RPMI8226 (cell line): Measurements from ENCODE around the gene KRT26.
"Not testable (repeated sequence)": the region's sequence is repeated elsewhere in the genome, so short reads cannot be mapped to it uniquely, and the experiment has no call there.

Experiments used
- DNase-seq: peaks from one replicate; pipeline ENCODE4 v3.0.0-alpha.2; 2015

The KRT26 gene

DNA sequence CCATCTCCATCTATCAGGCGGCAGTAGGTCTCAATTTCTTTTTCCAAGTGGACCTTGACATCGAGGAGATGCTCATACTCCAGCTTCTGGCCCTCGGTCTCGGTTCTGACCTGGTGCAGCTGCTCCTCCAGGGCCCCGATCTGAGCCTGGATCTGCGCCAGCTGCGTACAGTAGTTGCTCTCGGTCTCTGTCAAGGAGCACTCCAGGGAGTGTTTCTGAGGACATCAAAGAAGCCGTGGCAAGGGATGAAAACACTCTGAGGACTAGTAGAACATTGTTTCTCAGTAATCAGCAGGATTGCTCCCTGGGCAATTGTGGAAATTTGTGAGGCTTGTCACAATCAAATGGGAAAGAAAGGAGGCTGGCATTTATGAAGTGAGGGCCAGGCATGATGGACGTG is 21.8 kb upstream of the KRT26 start:
- no peak for DNase-seq

DNA sequence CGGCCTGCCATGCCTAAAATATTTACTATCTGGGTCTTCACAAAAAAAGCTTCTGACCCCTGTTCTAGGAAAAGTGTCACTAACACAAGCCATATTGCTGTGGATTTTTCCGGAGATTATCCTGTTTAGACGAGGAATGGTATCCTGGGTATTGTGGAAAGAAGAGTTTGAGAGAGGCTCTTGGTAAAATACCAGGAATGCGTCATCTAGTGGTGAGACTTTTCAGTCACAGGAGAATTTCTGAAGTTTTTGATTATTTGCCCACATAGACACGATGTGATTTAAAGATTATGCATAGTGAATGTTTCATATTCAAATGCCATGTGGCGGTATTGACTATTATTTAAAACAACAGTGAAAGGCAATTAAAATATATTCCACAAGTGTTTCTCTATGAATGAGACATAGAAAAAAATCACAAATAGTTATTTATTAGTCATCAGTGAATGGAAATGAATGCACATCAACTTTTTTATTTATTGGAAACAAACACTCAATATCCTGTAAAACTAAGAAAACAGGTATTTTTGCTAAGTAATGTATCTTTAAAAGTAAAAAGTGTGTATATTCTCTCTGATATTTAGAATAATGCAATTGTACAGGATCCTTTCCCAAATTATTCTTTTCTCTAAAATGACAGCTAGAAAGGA is 19.9 kb upstream of the KRT26 start:
- DNase-seq, result no peak

DNA sequence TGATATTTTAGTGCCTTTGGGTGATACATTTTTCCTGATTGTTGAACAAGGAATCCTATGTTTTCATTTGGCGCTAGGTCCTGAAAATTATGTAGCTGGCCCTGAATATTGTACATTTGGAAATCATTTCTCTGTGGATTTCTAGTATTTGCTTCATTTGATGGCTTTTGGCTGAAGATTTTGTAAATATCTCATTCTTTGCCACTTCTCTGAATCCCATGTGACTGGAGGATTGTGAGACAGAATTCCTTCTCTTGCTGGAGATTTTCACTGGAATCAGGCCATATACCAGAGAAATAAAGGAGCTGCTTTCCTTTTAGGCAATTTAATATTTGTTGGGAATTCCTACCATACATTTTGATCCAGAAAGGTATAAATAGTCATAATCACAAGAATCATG is 19.1 kb upstream of the KRT26 start:
- DNase-seq, result no peak

DNA sequence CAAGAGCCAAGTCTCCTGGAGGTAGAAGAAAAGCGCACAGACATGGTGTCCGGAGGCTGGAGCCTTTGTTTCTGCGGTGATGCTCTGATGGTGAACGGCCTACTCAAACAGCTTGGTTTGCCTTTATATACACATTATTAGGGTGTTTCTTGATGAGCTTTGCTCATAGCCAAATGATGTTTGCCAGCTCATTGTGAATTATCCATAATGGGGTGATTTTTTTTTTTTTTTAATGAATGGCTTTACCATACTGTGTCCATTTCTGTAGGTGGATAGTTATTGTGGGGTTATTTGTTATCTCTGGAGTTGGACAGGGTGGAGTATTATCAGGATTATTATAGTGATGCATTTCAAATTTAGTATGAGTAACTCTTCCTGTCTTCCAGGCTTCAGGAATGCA is 10.4 kb upstream of the KRT26 start, which contains the start of gene KRT27:
Gene KRT27, minus strand, starts transcription at position 101 of the 400 bp plus-strand sequence. Its CDS starts 57 bp downstream, at position 44.
- no peak for DNase-seq

DNA sequence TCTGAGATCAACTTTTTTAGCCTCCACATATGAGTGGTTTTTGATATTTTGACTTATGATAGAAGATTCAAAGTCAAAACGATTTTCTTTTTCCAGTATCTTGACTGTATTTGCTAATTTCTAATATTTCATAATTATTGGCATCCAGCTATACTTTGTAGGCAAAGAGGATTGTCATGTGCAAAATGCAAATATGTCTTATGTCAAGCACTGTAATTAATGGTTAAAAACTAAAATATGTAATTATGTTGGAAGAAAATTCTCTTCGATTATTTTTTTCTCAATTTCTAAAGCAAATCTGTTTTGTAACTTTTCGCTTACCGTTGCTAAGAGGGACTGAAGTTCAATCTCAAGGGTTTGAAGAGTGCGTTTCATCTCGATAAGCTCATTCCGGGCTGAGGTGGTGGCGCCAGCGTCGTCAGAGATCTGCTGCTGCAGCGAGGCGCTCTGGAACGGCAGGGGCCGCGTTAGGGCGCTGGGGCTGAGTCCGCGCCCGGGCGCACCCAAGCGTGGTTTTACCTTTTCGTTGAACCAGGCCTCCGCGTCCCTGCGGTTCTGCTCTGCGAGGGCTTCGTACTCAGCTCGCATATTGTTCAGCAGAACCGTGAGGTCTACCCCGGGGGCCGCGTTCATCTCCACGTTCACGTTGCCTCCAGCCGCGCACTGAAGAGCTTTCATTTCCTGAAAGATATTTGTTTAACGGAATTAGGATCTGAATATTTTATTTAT is 7.3 kb upstream of the KRT26 start:
- DNase-seq, result peak; percentile 8

DNA sequence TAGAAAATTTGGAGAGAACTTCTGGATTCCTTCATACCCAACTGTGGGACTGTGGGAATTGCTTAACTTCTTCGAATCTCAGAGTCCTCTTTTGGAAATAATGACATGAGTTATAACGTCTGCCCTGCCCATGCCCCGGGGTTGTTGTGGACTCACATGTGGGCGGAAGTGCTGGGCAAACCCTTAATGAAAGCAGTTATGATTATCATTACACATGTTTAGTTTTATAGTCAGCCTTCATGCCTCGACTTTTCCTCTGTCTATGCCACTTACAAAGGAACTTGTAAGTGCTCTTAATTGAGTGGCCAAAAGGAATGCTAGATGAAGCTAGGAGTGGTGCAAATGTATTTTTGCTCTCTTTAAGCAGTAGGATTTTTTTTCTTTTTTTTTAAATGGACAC is 6.5 kb upstream of the KRT26 start:
- no peak for DNase-seq

DNA sequence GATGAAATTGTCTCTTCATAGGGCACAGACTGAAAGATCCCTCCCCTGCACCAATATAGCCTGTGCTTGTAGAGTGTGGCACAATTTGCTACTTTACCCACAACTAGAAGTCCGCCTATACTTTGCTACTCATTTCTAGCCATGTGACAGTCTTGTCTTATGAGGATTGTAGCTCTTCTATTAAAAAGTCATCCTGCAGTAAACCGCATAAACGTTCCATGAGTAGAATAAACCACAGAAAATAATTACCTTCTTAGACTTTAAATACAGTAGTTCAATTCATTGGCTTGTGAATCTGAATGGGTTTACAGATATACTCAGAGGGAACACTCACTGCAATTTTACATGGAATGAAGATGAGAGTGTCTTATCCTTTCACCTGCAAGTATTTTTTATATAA is 6.0 kb upstream of the KRT26 start:
- no peak for DNase-seq

DNA sequence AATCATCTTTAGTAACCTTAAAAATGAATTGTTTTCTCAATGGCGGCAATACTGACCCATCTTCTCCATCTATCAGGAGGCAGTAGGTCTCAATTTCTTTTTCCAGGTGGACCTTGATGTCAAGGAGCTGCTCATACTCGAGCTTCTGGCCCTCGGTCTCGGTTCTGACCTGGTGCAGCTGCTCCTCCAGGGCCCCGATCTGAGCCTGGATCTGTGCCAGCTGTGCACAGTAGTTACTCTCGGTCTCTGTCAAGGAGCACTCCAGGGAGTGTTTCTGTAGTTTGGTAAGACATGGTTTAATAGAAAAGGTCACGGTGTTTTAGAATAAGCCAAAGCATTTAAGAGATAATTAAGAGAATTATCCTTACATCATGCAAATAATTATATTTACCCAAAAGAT is 5.5 kb upstream of the KRT26 start:
- no peak for DNase-seq

DNA sequence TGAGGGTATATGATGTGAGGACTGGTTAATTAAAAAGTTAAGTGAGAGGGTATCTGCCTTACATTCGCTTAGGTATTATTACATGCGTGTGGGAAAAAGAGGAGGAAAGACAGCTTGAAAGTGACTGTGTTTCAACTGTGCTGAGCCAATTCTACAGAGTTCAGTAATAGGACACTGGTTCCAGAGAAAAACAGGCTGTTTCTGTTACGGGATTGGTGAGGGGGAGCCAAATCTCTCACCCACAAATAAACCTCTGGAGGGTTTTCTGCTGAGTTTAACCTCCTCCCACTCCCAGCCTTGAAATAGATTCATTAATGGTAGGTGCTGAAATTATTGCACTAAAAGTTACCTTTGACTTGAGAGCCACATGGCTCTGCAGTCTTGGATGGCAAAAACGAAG is 3.9 kb upstream of the KRT26 start:
- DNase-seq, result no peak

DNA sequence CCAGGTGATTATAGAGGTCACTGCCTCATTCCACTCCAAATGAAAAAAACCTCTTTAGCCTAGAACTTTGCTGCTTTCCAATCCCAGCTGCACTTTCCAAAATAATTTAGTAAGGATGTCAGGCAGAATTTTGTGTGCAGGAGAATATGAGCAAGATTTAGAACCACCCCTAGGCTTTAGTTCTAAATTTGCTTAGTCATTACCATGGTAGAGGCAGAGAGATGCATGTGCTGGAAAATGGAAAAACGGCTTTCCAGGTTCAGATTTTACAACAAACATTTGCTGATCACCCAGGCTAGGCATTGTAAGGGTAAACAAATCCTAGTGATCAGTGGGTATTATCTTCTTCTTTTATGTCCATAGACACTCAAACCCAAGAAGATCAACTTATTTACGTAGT is 6.3 kb downstream of the KRT26 start:
- no peak for DNase-seq

DNA sequence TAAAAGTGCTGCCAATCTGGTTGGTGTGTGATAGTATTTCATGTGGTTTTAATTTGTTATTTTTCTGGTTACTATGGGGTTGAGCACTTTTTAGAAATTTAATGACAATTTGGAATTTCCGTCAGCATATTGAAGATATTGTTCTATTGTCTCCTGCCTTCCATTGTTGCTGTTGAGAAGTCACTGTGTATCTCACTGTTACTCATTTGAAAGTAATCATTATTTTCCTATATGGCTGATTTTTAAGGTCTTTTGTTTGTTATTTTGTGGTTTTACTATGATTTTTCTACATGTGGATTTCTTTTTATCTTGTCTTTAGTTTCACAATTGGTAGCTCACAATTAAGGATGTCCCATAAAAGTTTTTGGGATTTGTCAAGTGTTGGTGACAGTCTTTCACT is 8.2 kb downstream of the KRT26 start:
- DNase-seq, result no peak

DNA sequence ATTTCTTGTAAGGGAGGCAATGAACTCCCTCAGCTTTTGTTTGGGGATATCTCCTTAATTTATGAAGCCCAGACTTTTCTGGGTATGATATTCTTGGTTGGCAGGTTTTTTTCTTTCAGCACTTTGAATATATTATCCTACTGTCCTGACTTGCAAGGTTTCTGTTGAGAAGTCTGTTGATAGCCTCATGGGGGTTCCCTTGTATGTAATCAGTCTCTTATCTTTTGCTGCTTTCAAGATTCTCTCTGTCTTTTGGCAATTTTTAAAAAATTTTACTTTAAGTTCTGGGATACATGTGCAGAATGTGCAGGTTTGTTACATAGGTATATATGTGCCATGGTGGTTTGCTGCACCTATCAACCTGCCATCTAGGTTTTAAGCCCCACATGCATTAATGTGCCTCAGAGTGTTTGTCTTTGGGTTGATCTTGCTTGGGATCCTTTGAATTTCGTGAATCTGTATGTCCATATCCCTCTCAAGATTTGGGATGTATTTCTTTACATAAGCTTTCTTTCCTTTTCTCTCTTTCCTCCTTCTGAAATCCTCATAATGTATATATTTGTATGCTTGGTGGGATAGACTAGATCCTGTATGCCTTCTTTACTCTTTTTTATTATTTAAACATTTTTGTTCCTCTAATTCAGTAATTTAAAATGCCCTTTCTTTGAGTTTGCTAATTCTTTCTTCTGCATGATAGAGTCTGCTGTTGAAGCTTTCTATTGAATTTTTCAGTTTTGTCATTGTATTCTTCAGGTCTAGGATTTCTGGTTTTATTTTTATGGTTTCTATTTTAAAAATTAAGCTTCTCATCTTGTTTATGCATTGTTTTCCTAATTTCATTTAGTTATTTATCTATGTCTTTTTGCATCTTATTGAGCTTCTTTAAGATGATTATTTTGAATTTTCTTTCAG is 11.6 kb downstream of the KRT26 start:
- no peak for DNase-seq

DNA sequence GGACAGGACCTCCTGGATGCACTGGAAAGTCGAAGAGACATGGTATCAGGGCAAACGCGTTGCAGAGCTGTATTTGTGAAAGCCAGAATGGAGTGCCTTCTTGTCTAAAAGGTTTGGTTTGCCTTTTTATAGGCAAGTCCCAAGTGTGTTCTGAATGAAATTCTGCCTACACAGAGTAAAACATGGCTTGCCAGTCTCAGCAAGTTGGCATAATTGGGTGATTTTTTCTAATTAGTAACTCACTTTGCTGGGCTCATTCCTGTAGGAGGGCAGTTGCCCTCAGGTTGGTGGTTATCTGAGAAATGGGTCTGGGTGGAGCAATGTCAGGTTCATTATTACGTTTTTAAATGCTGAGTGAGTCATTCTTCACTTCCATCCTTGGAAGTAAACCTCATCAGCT is 16.8 kb downstream of the KRT26 start, which contains the start of gene KRT25:
Gene KRT25, minus strand, starts transcription at position 101 of the 400 bp plus-strand sequence. Its CDS starts 60 bp downstream, at position 41.
- no peak for DNase-seq

DNA sequence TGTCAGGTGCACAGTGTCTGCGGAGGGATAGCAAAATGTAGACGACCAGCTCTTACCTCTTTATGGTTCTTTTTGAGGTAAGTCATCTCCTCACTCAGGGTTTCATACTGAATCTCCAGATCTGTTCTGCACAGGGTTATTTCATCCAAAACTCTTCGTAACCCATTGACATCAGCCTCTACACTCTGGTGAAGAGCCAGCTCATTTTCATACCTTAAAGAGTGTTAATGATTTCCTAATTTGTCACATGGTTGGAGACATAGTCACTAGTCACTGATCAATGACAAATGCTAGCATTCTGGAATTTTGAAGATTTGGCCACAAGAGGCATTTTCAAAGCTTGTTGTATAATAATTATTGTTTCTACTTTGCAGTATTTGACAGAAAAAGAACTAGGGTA is 18.2 kb downstream of the KRT26 start:
- DNase-seq, result no peak

DNA sequence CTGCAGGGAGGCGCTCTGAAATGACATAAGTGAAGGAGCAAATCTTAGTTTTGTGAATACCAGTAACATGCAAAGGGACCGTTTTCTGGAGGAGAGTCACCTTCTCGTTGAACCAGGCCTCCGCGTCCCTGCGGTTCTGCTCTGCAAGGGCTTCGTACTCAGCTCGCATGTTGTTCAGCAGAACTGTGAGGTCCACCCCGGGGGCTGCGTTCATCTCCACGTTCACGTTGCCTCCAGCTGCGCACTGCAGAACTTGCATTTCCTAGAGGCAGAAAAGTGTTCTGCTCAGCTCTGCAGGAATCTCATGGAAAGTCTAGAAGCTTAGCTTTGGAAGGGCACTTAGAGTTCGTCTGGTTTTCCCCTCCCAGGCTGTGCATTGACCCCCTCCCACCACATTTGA is 20.9 kb downstream of the KRT26 start:
- no peak for DNase-seq

DNA sequence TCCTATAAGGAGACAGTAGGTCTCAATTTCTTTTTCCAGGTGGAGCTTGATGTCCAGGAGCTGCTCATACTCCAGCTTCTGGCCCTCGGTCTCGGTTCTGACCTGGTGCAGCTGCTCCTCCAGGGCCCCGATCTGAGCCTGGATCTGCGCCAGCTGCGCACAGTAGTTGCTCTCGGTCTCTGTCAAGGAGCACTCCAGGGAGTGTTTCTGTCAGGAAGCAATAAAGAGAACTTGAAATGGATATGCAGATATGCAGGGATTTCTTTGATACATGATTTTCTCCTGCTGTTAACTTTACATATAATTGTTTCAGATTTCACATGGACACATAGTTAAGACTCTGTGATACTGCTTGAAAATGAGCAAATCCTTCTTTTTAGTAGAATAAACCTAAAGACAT is 21.6 kb downstream of the KRT26 start:
- DNase-seq, result no peak

DNA sequence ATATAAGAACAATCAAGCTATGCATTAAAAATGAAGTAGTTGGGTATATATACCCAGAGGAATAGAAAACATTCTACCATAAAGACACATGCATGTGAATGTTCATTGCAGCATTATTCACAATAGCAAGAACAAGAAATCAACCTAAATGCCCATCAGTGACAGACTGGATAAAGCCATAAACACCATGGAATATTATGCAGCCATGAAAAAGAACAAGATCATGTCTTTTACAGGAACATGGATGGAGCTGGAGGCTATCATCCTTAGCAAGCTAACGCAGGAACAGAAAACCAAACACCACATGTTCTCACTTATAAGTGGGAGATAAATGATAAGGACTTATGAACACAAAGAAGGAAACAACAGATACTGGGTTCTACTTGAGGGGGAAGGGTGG is 23.3 kb downstream of the KRT26 start:
- not testable (repeated sequence) for DNase-seq

DNA sequence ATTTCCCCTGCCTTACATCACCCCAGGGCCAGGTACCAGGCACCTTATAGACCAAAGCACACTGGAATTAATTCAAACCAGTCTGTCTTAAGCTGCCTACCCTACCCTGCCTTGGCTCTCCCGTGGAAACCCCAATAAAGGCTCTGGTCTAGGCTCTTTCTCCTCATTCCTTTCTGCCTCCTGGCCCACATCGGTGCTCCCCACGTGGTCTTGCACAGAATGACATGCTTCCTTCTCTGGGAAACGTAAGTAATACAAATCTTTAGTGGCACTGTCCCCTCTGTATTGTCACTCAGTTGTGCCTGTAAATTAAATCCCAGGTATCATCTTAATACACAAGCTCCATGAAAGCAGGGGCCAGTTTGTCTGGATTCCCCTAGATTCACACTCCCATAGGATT is 33.4 kb downstream of the KRT26 start:
- DNase-seq, result no peak

DNA sequence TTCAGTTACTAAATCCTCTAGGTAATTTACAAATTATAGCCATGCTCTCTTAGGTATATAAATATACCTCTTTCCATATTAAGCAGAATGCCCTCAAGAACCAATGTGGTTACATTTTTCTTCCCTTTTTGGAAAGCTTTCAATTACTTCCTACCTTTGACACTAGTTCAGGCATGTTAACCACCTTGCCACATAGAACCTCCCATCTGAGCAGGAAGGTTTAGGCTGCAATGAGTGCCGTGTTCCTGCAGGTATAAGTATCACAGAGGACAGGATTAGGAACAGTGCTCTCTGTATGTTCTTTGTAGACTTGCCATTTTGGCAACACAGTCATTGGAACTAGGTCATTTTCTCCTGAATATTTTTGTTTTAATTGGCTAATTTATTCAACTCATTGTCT is 37.0 kb downstream of the KRT26 start:
- DNase-seq, result no peak

DNA sequence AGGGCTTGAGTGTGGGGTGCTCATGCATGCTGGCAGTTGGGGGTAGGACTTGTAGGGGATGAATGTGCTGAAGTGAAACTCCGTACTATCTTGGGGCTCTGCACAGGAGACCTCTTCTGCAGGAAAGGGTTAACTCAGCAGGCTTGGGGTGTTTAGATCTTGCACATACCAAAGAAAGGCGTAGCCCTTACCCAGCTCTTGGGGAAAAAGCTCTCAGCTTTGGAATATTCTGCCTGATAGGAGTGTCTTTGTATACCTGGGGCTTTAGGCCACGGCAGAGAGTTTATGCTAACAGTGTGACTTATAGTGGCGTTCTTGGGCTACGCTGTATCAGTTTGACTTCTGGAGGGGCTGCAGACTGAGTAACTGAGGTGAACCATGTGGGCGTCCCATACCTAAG is 38.0 kb downstream of the KRT26 start:
- no peak for DNase-seq

DNA sequence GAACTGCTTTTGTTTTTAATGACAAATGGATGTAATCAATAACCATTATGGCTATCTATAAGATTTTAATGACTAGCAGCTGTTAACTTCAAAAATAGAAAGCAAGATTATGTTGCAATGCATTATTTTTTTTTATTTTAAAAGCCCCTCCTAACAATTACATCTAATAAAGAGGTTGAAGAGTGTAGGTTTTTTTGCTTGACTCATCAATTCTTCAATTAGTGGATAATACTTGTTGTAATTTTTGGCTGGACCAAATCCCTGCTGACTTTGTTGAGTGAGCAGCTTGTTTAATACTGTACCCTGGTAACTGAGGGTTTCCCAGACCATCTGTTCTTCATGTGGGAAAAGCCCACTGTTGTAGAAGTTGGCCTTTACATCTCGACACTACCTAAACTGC is 41.0 kb downstream of the KRT26 start:
- DNase-seq, result no peak

DNA sequence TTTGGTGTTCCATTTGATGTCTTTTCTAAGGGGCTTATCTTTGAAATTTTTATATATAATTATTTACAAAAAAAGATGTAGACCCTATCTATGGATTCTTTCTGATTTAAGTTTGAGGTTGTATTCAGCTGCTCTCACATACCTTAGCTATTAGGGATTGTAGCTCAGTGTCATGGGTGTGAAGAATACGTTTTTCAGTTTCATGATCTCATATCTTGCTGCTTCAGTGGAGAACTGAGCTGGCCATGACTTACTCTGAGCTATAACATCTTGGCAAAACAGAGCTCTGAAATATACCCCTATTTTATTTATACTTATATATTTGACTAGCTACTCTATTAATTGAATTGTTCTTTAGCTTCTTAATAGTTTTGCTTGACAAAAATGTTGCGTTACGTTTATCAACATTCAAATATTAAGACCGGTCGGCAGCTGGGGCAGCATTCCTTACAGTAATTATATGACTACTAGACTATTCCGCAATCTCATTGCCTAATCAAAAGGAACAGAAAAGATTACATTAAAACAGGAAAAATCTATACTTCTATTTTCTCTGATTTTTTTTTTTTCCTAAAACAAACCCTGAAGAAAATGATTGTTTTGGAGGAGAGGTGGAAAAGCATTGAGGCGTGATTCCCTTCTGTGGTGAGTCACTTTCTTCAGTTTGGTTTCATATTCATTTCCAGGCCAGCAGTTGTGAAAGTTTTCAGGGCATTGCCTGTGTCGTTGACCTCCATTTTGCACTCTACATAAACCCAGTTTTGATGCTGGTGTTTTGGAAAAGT is 44.4 kb downstream of the KRT26 start:
- DNase-seq, result no peak

DNA sequence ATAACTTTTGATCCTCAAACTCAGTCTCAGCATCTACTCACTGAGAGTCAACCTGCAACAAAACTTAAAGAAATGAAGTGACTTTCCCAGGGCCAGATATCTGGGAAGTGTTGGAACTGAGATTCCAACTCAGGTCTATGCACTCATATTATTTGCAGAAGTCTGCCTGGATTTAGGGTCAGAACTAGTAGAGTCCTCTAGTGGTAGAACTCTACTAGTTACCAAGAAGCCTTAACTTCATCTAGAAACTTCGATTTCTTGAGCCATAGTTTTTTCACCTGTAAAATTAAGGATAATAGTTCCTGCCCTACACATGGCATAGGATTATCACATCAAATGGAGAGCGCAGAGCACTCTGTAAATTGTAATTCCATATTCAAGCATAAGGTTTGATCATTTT is 45.1 kb downstream of the KRT26 start:
- no peak for DNase-seq
